H9 (cell line): ENCODE data around the gene CDC27. TPM values are rescaled to one million over a fixed set of nuclear protein-coding genes. Genes with fewer than 3 reads are reported as not detected.

Source experiments
- DNase-seq: peaks from one replicate; pipeline ENCODE4 v3.0.0-alpha.2; 2017
- H2AFZ ChIP-seq: one replicate; pipeline ENCODE4 v1.6.1; 2013; ENCODE audit warnings: mild to moderate bottlenecking, low read length, control low read depth, moderate library complexity
- H2AK5ac ChIP-seq: 2 replicates; pipeline ENCODE4 v1.6.1; 2013; ENCODE audit warnings: low read length, control low read depth, mixed read lengths; ENCODE audit not compliant: insufficient read length
- H2BK120ac ChIP-seq: one replicate; pipeline ENCODE4 v1.6.1; 2013; ENCODE audit warnings: low read depth, mild to moderate bottlenecking, low read length, control low read depth, inconsistent platforms; ENCODE audit not compliant: poor library complexity, severe bottlenecking
- H2BK12ac ChIP-seq: 2 replicates; pipeline ENCODE4 v1.6.1; 2013; ENCODE audit warnings: low read length, control low read depth, mixed read lengths, low read depth; ENCODE audit not compliant: insufficient read length
- H2BK15ac ChIP-seq: 2 replicates; pipeline ENCODE4 v1.6.1; 2013; ENCODE audit warnings: low read depth, low read length, control low read depth
- H2BK20ac ChIP-seq: one replicate; pipeline ENCODE4 v1.6.1; 2013; ENCODE audit warnings: low read depth, mild to moderate bottlenecking, low read length, control low read depth, inconsistent platforms; ENCODE audit not compliant: poor library complexity, severe bottlenecking
- H2BK5ac ChIP-seq: 2 replicates; pipeline ENCODE4 v1.6.1; 2013; ENCODE audit warnings: low read length, control low read depth, mixed read lengths; ENCODE audit not compliant: insufficient read length
- H3K14ac ChIP-seq: 2 replicates; pipeline ENCODE4 v1.6.1; 2013; ENCODE audit warnings: low read length, control low read depth; ENCODE audit not compliant: insufficient read depth
- H3K18ac ChIP-seq: 2 replicates; pipeline ENCODE4 v1.6.1; 2013; ENCODE audit warnings: low read depth, mild to moderate bottlenecking, mixed read lengths, low read length, control low read depth; ENCODE audit not compliant: insufficient read length
- H3K23ac ChIP-seq: 2 replicates; pipeline ENCODE4 v1.6.1; 2013; ENCODE audit warnings: low read length, control low read depth, mixed read lengths, low read depth; ENCODE audit not compliant: insufficient read length
- H3K23me2 ChIP-seq: 2 replicates; pipeline ENCODE4 v1.6.1; 2013; ENCODE audit warnings: low read depth, mild to moderate bottlenecking, mixed read lengths, low read length, control low read depth; ENCODE audit not compliant: insufficient read length, poor library complexity, severe bottlenecking
- H3K27ac ChIP-seq: 2 replicates; pipeline ENCODE4 v1.5.1; 2013; ENCODE audit warnings: low read length, control low read depth, mixed read lengths, low read depth; ENCODE audit not compliant: insufficient read length
- H3K27me3 ChIP-seq: 2 replicates; pipeline ENCODE4 v1.6.1; 2013; ENCODE audit warnings: low read length, control low read depth, inconsistent platforms; ENCODE audit not compliant: insufficient read depth
- H3K4ac ChIP-seq: 2 replicates; pipeline ENCODE4 v1.6.1; 2013; ENCODE audit warnings: low read depth, mild to moderate bottlenecking, control low read depth, inconsistent platforms, low read length, moderate library complexity
- H3K4me1 ChIP-seq: 2 replicates; pipeline ENCODE4 v1.6.1; 2013; ENCODE audit warnings: low read length, control low read depth, inconsistent platforms; ENCODE audit not compliant: insufficient read depth
- H3K4me2 ChIP-seq: 2 replicates; pipeline ENCODE4 v1.6.1; 2013; ENCODE audit warnings: low read length, control low read depth, mixed read lengths; ENCODE audit not compliant: insufficient read length, insufficient read depth
- H3K56ac ChIP-seq: 2 replicates; pipeline ENCODE4 v1.6.1; 2013; ENCODE audit warnings: low read depth, mild to moderate bottlenecking, mixed read lengths, low read length, control low read depth; ENCODE audit not compliant: insufficient read length
- H3K79me1 ChIP-seq: 2 replicates; pipeline ENCODE4 v1.6.1; 2013; ENCODE audit warnings: low read depth, mild to moderate bottlenecking, moderate library complexity, low read length, control low read depth, inconsistent platforms; ENCODE audit not compliant: insufficient read depth, poor library complexity, severe bottlenecking
- H3K79me2 ChIP-seq: 2 replicates; pipeline ENCODE4 v1.6.1; 2013; ENCODE audit warnings: low read length, control low read depth, inconsistent platforms; ENCODE audit not compliant: insufficient read depth
- H3K9ac ChIP-seq: 2 replicates; pipeline ENCODE4 v1.6.1; 2013; ENCODE audit warnings: low read length, control low read depth, mixed read lengths; ENCODE audit not compliant: insufficient read length; ENCODE audit errors: extremely low read depth
- H3K9me3 ChIP-seq: one replicate; pipeline ENCODE4 v1.6.1; 2013; ENCODE audit warnings: low read depth, low read length, inconsistent platforms; ENCODE audit not compliant: control insufficient read depth
- H3T11ph ChIP-seq: one replicate; pipeline ENCODE4 v1.6.1; 2013; ENCODE audit warnings: mild to moderate bottlenecking, low read length, control low read depth, inconsistent platforms
- H4K20me1 ChIP-seq: one replicate; pipeline ENCODE4 v1.6.1; 2013; ENCODE audit not compliant: control insufficient read depth, insufficient read length, insufficient read depth
- H4K5ac ChIP-seq: 2 replicates; pipeline ENCODE4 v1.6.1; 2013; ENCODE audit warnings: low read depth, mild to moderate bottlenecking, mixed read lengths, low read length, control low read depth; ENCODE audit not compliant: insufficient read length
- H4K8ac ChIP-seq: replicated peaks from 2 replicates; pipeline ENCODE4 v1.6.1; 2013; ENCODE audit warnings: low read length, control low read depth, mixed read lengths, low read depth; ENCODE audit not compliant: insufficient read length
- H4K91ac ChIP-seq: 2 replicates; pipeline ENCODE4 v1.6.1; 2013; ENCODE audit warnings: low read depth, mild to moderate bottlenecking, moderate library complexity, mixed read lengths, low read length, control low read depth; ENCODE audit not compliant: insufficient read length
- H3K27ac Mint-ChIP-seq, 3 experiments: 2 replicates in 2 of 3; 3 replicates in 1 of 3; pipeline ENCODE4 v1.8.0; 2020 to 2021; ENCODE audit warnings: mixed read lengths in 3 of 3, mild to moderate bottlenecking in 1 of 3, moderate library complexity in 1 of 3
- H3K27me3 Mint-ChIP-seq: 2 replicates; pipeline ENCODE4 v1.8.0; 2021; ENCODE audit warnings: low read depth, mild to moderate bottlenecking, moderate library complexity, mixed read lengths
- H3K36me3 Mint-ChIP-seq, 3 experiments: 2 replicates in 2 of 3; 3 replicates in 1 of 3; pipeline ENCODE4 v1.8.0; 2020 to 2021; ENCODE audit warnings: low read depth in 3 of 3, mixed read lengths in 3 of 3; ENCODE audit not compliant: insufficient read depth in 1 of 3
- H3K4me1 Mint-ChIP-seq, 2 experiments: 2 replicates each; pipeline ENCODE4 v1.8.0; 2020; ENCODE audit warnings: mixed read lengths in 2 of 2
- H3K4me3 Mint-ChIP-seq, 2 experiments: 2 replicates in 1 of 2; 3 replicates in 1 of 2; pipeline ENCODE4 v1.8.0; 2020 to 2021; ENCODE audit warnings: mild to moderate bottlenecking in 2 of 2, mixed read lengths in 2 of 2, moderate library complexity in 1 of 2
- H3K9me3 Mint-ChIP-seq, 2 experiments: 2 replicates in 1 of 2; 3 replicates in 1 of 2; pipeline ENCODE4 v1.8.0; 2020; ENCODE audit warnings: mild to moderate bottlenecking in 2 of 2, mixed read lengths in 2 of 2, moderate library complexity in 1 of 2
- CTCF ChIP-seq: fragments of 200-600 bp; sonication (generic); conservative IDR thresholded peaks from 3 replicates; pipeline ENCODE4 v1.8.0; 2021; ENCODE audit warnings: antibody characterized with exemption, mild to moderate bottlenecking
- WGBS: extraction: QIAGEN DNeasy Blood & Tissue Kit; methylation state at CpG from one replicate; pipeline ENCODE4 v1.1.7; 2013; ENCODE audit warnings: missing lambda C conversion rate, low lambda C conversion rate, mixed read lengths; ENCODE audit not compliant: insufficient read length; ENCODE audit errors: extremely low coverage; 5-methylcytosine and 5-hydroxymethylcytosine counted together
- total RNA-seq: library from RNA; stranded (reverse); gene quantifications from 2 replicates; pipeline ENCODE4 v1.2.1, GENCODE V29; 2021

CDC27 gene
- total RNA-seq, 1 experiment from 2014 or later: 82.5 TPM

GRCh38 chr17:47085736-47086135, 103.4 kb downstream of the CDC27 start:
- H3K79me2 ChIP-seq: no peaks in the 10 kb centered on the region
- H3K9me3 ChIP-seq: no peaks in the 10 kb centered on the region
- H4K5ac ChIP-seq: no peak overlapping the region

More at GRCh38 chr17:47085736-47086135, 103.4 kb downstream of the CDC27 start:
- Histone ChIP-seq H4K91ac (no peak overlapping the region), H3K23me2 (no peaks in the 10 kb centered on the region), H2BK15ac (no peak overlapping the region), H2BK20ac (no peak overlapping the region), H3K4ac (no peak overlapping the region), H4K8ac (no peak overlapping the region), H3K4me1 (no peaks in the 10 kb centered on the region), H3T11ph (no peak overlapping the region), H2BK5ac (no peak overlapping the region), H3K4me2 (no peak overlapping the region), H2AK5ac (no peak overlapping the region), H3K23ac (no peak overlapping the region), H3K14ac (no peak overlapping the region), H2BK120ac (no peak overlapping the region), H4K20me1 (no peaks in the 10 kb centered on the region), H2BK12ac (no peak overlapping the region), H3K9ac (no peak overlapping the region), H3K27ac (no peak overlapping the region), H3K27me3 (no peaks in the 10 kb centered on the region), H3K56ac (no peak overlapping the region), H3K18ac (no peak overlapping the region), H3K79me1 (no peaks in the 10 kb centered on the region), H2AFZ (no peak overlapping the region)
- H3K9me3 Mint-ChIP-seq: no peaks in the 10 kb centered on the region
- no peaks in the 10 kb centered on the region for H3K27me3 Mint-ChIP-seq
- no CpG with 5 or more reads among the region's 1 CpG for WGBS
- H3K4me3 Mint-ChIP-seq: no peak overlapping the region
- no peak for TF ChIP-seq CTCF
- peaks cover 9 to 10% of the 10 kb centered on the region in 2 experiments for H3K4me1 Mint-ChIP-seq
- no peak for DNase-seq
- H3K27ac Mint-ChIP-seq: no peak overlapping the region; a peak in 1 of 7 replicates
- peaks cover 0 to under 1% (median 0%) of the 10 kb centered on the region in 3 experiments; a peak in 1 of 7 replicates for H3K36me3 Mint-ChIP-seq
